Testis (tissue), 2 donors: Measurements from ENCODE around the gene AGBL4.

ENCODE experiments used
- POLR2A ChIP-seq: fragments of 450-650 bp; IDR thresholded peaks from one replicate; pipeline ENCODE4 v1.6.1; 2017; ENCODE audit warnings: antibody characterized with exemption, mild to moderate bottlenecking, moderate library complexity
- TF ChIP-seq, protein P1 (sequence below), 3 experiments: fragments of 450-650 bp in 2 of 3; fragments of 200-600 bp in 1 of 3; sonication (generic) in 1 of 3; IDR thresholded peaks; one replicate each; pipeline ENCODE4 v1.5.1; 2016 to 2019; ENCODE audit warnings: antibody characterized with exemption in 3 of 3, mild to moderate bottlenecking in 2 of 3, moderate library complexity in 1 of 3

DNA sequence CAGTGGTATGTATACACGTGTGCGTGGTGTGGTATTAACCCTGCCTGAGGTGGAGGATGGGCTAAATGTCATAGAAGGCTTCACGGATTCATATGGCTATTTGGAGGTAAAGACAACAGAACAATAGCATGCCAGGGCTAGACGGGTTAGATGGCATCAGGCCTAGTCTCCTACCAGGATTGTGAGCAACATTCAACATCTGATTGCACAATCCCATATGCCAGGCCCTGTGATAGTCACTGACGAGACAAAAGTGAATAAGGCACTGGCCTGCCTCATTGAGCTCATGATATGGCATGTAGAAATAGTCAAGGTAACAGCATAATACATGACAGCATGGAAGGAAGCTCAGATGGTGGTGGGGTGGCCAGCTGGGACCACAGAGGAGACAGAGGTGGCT, 1079.9 kb downstream of the AGBL4 start:
- TF ChIP-seq, protein P1, sequence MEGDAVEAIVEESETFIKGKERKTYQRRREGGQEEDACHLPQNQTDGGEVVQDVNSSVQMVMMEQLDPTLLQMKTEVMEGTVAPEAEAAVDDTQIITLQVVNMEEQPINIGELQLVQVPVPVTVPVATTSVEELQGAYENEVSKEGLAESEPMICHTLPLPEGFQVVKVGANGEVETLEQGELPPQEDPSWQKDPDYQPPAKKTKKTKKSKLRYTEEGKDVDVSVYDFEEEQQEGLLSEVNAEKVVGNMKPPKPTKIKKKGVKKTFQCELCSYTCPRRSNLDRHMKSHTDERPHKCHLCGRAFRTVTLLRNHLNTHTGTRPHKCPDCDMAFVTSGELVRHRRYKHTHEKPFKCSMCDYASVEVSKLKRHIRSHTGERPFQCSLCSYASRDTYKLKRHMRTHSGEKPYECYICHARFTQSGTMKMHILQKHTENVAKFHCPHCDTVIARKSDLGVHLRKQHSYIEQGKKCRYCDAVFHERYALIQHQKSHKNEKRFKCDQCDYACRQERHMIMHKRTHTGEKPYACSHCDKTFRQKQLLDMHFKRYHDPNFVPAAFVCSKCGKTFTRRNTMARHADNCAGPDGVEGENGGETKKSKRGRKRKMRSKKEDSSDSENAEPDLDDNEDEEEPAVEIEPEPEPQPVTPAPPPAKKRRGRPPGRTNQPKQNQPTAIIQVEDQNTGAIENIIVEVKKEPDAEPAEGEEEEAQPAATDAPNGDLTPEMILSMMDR (IDR thresholded peaks at IDR 0.05): no peak
- TF ChIP-seq POLR2A: no peak
